Gastroesophageal sphincter (tissue), 4 donors: ENCODE results near the gene SRSF1. TPM values are rescaled to one million over a fixed set of nuclear protein-coding genes. Genes with fewer than 3 reads are reported as not detected.

ENCODE experiments used
- ATAC-seq: fragments of 150-250 bp; one replicate; pipeline ENCODE4 v1.9.1; 2016; ENCODE audit warnings: mild to moderate bottlenecking, moderate library complexity
- H3K27ac ChIP-seq, 4 donors: fragments of 200-600 bp; sonication (generic) in 3 of 4; 1 replicate in 3 of 4; 2 replicates in 1 of 4; pipeline ENCODE4 v1.5.1; 2016 to 2019
- H3K27me3 ChIP-seq: fragments of 200-600 bp; sonication (generic); one replicate; pipeline ENCODE4 v1.5.1; 2019
- H3K36me3 ChIP-seq, 2 donors: fragments of 200-600 bp; sonication (generic); one replicate each; pipeline ENCODE4 v1.5.1; 2019; ENCODE audit warnings: control low read depth in 1 of 2
- H3K4me1 ChIP-seq, 3 donors: fragments of 200-600 bp; sonication (generic); 1 replicate in 2 of 3; 2 replicates in 1 of 3; pipeline ENCODE4 v1.5.1; 2016 to 2019; ENCODE audit warnings: control low read depth in 2 of 3
- H3K4me3 ChIP-seq, 2 donors: fragments of 200-600 bp; sonication (generic); one replicate each; pipeline ENCODE4 v1.5.1; 2019; ENCODE audit warnings: mild to moderate bottlenecking in 1 of 2, moderate library complexity in 1 of 2
- H3K9me3 ChIP-seq, 3 donors: fragments of 200-600 bp; sonication (generic); one replicate each; pipeline ENCODE4 v1.5.1; 2017 to 2019; ENCODE audit warnings: control low read depth in 2 of 3
- EP300 ChIP-seq: sonication (generic); formaldehyde crosslinking; IDR thresholded peaks from one replicate; pipeline ENCODE4 v1.6.1; 2017; ENCODE audit warnings: antibody characterized with exemption, mild to moderate bottlenecking
- POLR2A ChIP-seq, 2 donors: fragments of 450-650 bp; IDR thresholded peaks; one replicate each; pipeline ENCODE4 v1.6.1; 2017; ENCODE audit warnings: antibody characterized with exemption in 2 of 2, mild to moderate bottlenecking in 2 of 2, moderate library complexity in 1 of 2
- POLR2AphosphoS5 ChIP-seq: sonication (generic); formaldehyde crosslinking; IDR thresholded peaks from one replicate; pipeline ENCODE4 v1.6.1; 2017; ENCODE audit warnings: antibody characterized with exemption
- WGBS, 2 donors: methylation state at CpG; one replicate each; pipeline ENCODE4 v1.1.5; 2018; ENCODE audit warnings: low coverage in 1 of 2; 5-methylcytosine and 5-hydroxymethylcytosine counted together
- total RNA-seq, 4 donors: library from RNA; depleted of rRNA; stranded (reverse); fragments of >200 nt; gene quantifications; one replicate each; pipeline ENCODE4 v1.1.0, GENCODE V29; 2016
- TF ChIP-seq, protein P1 (sequence below), 4 experiments: fragments of 200-600 bp in 2 of 4; fragments of 450-650 bp in 2 of 4; sonication (generic) in 1 of 4; IDR thresholded peaks; one replicate each; pipeline ENCODE4 v1.5.1; 2017 to 2019; ENCODE audit warnings: antibody characterized with exemption in 4 of 4, mild to moderate bottlenecking in 2 of 4, moderate library complexity in 2 of 4

Gene SRSF1
- total RNA-seq, 4 donors from 2014 or later = 139 to 240 (median 198) TPM

DNA sequence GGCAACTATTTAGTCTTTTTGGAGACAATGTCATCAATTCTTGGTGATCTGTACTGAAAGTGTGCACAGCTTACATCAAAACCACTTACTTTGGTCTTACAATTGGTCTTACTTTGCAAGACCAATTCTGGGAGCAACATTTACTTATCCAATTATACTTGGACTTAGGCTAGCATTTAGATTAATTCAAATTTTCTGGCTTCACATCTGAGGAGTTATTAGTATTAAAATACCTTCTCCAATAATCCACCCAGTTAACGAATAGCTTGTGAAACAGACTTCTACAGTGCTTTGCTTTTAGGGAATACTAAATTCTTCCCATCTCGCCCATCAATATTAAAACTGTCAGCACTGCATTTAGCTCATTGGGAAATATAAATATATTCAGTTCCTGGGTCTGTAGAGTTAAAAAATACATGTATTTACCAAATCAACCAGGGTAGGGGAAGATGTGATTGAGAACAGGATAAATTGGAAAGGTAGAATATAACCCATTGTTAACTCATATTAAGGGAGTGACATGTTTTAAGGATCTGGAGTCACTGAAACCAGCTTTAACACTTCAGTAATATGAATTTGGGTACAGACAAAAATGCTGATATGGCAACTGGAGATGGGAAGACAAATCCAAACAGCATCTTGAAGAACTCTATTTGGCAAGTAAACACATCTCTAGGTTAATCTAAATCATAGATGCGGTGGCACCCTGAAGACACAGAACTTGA lies 9.8 kb downstream of the SRSF1 start:
- Histone ChIP-seq H3K27ac (no peak overlapping the region), H3K27me3 (no peaks in the 10 kb centered on the region), H3K9me3 (no peaks in the 10 kb centered on the region), H3K4me3 (no peak overlapping the region), H3K36me3 (peaks cover 0 to 31% of the 10 kb centered on the region in 2 donors), H3K4me1 (peaks cover 14 to 73% (median 19%) of the 10 kb centered on the region in 3 donors)
- ATAC-seq = no peak
- 62 to 97% methylated on average over 3 of the region's 3 CpGs for WGBS, 2 donors
- TF ChIP-seq EP300 = no peak
- TF ChIP-seq, protein P1, sequence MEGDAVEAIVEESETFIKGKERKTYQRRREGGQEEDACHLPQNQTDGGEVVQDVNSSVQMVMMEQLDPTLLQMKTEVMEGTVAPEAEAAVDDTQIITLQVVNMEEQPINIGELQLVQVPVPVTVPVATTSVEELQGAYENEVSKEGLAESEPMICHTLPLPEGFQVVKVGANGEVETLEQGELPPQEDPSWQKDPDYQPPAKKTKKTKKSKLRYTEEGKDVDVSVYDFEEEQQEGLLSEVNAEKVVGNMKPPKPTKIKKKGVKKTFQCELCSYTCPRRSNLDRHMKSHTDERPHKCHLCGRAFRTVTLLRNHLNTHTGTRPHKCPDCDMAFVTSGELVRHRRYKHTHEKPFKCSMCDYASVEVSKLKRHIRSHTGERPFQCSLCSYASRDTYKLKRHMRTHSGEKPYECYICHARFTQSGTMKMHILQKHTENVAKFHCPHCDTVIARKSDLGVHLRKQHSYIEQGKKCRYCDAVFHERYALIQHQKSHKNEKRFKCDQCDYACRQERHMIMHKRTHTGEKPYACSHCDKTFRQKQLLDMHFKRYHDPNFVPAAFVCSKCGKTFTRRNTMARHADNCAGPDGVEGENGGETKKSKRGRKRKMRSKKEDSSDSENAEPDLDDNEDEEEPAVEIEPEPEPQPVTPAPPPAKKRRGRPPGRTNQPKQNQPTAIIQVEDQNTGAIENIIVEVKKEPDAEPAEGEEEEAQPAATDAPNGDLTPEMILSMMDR (IDR thresholded peaks at IDR 0.05) = no peak
- no peak for TF ChIP-seq POLR2AphosphoS5
- no peak for TF ChIP-seq POLR2A (IDR thresholded peaks at IDR 0.05)

DNA sequence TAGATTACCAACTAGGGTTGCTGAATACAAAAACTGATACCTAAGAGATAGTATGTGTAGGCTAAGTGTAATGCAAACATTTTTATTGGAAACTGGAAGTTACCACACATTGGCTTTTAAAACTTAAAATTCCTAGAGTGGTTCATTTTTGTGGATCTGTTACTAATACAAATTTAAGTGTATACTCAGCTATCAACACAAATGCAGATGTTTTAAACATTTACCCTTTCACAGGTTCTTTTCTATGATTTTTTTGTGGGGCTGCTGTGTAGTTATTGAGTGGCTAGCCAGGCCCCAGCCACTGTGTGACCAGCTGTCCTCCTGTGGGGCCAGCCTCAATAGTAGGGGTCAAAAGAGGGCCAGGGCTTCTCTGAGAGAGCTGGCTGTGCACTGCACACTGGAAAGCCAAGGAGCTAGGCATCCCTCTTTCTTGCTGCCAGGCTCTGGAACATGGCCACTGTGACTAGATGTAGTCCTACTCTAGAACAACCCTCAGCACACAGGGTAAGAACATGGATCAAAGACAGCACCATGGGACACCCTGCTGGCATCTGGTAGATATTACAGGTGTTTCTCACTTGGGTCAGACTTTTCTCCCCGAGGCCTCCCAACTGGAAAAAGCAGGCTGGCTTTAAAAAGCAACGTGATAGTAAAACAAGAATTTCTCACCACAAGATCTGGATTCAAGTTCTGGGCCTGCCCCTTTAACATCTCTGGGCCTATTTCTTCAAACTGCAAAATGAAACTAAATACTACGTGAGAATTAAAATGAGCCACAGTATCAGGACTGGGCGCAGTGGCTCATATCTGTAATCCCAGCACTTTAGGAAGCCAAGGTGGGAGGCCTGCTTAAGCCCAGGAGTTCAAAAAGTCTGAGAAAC lies 11.7 kb downstream of the SRSF1 start:
- peak overlapping the region; percentile 52 to 78 (median 78) for H3K27ac ChIP-seq
- no peaks in the 10 kb centered on the region for H3K9me3 ChIP-seq
- peak; percentile 87 for ATAC-seq
- H3K4me1 ChIP-seq = peaks cover 14 to 54% (median 16%) of the 10 kb centered on the region in 3 donors
- H3K36me3 ChIP-seq = peaks cover 0 to 20% of the 10 kb centered on the region in 2 donors
- no peaks in the 10 kb centered on the region for H3K27me3 ChIP-seq
- TF ChIP-seq POLR2AphosphoS5 (peak; percentile 63), POLR2A (IDR thresholded peaks at IDR 0.05) (no peak), EP300 (no peak)
- TF ChIP-seq, protein P1 (IDR thresholded peaks at IDR 0.05) = peak; percentile 56 to 87 (median 80)
- no peak overlapping the region for H3K4me3 ChIP-seq
- WGBS, 2 donors = 21 to 51% methylated on average over 2 to 4 of the region's 4 CpGs

DNA sequence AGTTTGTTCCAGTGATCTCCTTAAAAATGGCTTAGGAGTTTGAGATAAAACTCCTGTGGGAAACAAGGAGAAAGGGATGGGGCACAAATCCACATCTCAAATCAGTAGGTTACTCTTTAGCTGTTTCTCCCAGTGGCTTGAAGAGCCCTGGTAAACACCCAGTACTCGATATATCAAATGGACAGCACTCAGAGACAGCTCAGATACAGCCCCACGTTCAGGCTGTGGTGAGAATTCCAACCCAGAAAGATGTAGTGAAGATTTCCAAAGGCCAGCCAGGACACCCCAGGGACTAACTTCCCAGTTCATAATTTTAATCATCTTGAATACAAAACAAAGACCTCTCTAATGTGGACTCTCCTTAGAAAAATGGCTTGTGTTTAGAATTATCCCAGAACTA lies 12.6 kb downstream of the SRSF1 start:
- 12 to 14% methylated on average over 2 of the region's 2 CpGs for WGBS, 2 donors
- peaks cover 14 to 53% (median 16%) of the 10 kb centered on the region in 3 donors for H3K4me1 ChIP-seq
- H3K4me3 ChIP-seq = no peak overlapping the region
- H3K27me3 ChIP-seq = no peaks in the 10 kb centered on the region
- H3K36me3 ChIP-seq = peaks cover 0 to 13% of the 10 kb centered on the region in 2 donors
- TF ChIP-seq EP300 (no peak), POLR2AphosphoS5 (no peak), POLR2A (IDR thresholded peaks at IDR 0.05) (no peak)
- TF ChIP-seq, protein P1 (IDR thresholded peaks at IDR 0.05) = no peak
- ATAC-seq = no peak
- peak overlapping the region; percentile 52 to 78 (median 78) for H3K27ac ChIP-seq
- H3K9me3 ChIP-seq = no peaks in the 10 kb centered on the region

DNA sequence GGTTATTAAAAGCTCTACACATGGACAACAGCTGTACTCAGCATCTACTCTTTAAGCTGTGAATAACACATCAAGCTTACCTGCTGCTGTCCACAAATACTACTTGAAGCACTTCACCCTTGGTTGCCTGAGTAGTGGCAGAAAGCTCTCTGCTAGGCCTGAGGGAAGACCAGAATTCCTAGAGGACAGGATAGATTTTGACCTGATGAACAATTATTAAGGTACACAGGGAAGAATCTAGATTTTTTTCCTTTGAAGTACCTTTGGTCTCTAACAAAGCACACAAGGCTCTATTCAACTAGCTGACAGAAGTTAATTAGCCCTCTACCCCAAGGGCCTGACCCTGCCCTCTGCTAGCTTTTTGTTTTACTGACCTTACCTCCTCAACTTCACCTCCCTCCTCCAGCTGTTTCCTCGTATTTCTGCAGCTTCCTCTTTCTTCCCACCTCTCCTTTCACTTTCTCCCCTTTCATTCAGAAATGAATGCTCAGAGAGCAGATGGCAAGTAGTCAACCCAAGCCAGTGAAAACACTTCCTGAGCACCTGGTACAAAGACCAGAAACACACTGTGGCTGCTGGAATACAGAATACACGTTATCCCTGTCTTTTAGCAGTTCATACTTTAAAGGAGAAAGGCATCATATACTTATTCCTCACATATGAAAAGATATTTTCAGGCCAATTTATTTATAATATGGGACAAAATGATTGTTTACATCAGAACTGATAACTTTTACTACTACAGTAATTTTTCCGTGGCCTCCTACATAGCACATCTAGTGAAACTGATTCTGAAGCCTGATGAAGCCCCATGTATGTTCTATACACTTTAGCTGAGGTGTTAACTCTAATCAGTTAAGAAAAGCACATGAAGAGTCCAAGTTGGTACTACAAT lies 13.3 kb downstream of the SRSF1 start:
- ATAC-seq = no peak
- no peaks in the 10 kb centered on the region for H3K27me3 ChIP-seq
- WGBS, 2 donors = 16 to 44% methylated on average over 2 to 3 of the region's 3 CpGs

DNA sequence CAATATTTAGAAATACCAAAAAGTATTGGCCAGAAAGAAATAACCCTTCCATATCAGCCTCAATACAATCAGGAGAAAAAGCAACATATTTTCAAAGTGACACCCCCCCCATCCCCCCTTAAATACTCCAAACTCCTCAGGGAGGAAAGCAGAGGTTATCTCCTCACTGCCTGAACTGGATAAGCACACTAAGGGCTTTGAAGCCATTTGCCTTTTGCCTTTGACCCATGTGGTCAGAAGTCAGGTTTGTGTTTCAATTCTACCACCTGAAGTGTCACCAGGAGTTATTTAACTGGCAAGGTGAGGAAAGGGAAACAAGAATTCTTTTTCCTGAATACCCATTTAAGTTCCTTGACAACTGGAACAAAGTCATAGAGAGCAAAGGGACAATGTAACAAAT lies 15.5 kb downstream of the SRSF1 start:
- Histone ChIP-seq H3K9me3 (no peaks in the 10 kb centered on the region), H3K4me1 (peaks cover 14 to 54% (median 16%) of the 10 kb centered on the region in 3 donors), H3K27ac (peak overlapping the region in 3 of 4 donors; percentile 42 to 96 (median 78))

More for the DNA sequence above, 13.3 kb downstream of the SRSF1 start:
- Histone ChIP-seq H3K4me3 (no peak overlapping the region), H3K36me3 (peaks cover 0 to 13% of the 10 kb centered on the region in 2 donors), H3K4me1 (peaks cover 14 to 53% (median 16%) of the 10 kb centered on the region in 3 donors), H3K27ac (peak overlapping the region; percentile 52 to 78 (median 78)), H3K9me3 (no peaks in the 10 kb centered on the region)
- TF ChIP-seq POLR2AphosphoS5 (peak; percentile 31), POLR2A (IDR thresholded peaks at IDR 0.05) (no peak)

More for the DNA sequence above, 15.5 kb downstream of the SRSF1 start:
- no peaks in the 10 kb centered on the region for H3K27me3 ChIP-seq
- TF ChIP-seq, protein P1 (IDR thresholded peaks at IDR 0.05) = no peak
- no peak for TF ChIP-seq EP300
- TF ChIP-seq POLR2AphosphoS5 = no peak
- H3K4me3 ChIP-seq = no peak overlapping the region
- H3K36me3 ChIP-seq = no peaks in the 10 kb centered on the region
- no peak for ATAC-seq
